ENCODE measurements around the gene EXOC2. TPM values are rescaled to one million over a fixed set of nuclear protein-coding genes. Genes with fewer than 3 reads are reported as not detected.
"Not testable (repeated sequence)": the region's sequence is repeated elsewhere in the genome, so short reads cannot be mapped to it uniquely, and the experiment has no call there.

EXOC2 gene
- polyA plus RNA-seq, 1 donor (not counting 4 experiments of a cell fraction or from before 2014, with no cell fraction given): 28.4 TPM

- no peak overlapping the region for H3K27ac ChIP-seq (ENCODE audit: control insufficient read depth, insufficient read depth, low read length)
- no peaks in the 10 kb centered on the region for H3K9me3 ChIP-seq (ENCODE audit: control insufficient read depth, low read depth, low read length)
- H3K4me1 ChIP-seq (ENCODE audit: control insufficient read depth, extremely low read depth, insufficient read depth, low read length): no peaks in the 10 kb centered on the region
- dilution Hi-C loops (cut with MboI; ENCODE audit: extremely low pct_ligation_motif_present, low sequenced_read_pairs): no loop called here
- H3K4me3 ChIP-seq (ENCODE audit: control insufficient read depth in 2 of 3, extremely low read depth in 1 of 3, insufficient read depth in 2 of 3, low read depth in 1 of 3, low read length in 3 of 3): no peak overlapping the region
- no peaks in the 10 kb centered on the region for H4K20me1 ChIP-seq (ENCODE audit: control insufficient read depth, extremely low read depth, insufficient read depth, low read length)
- peaks cover 5% of the 10 kb centered on the region in 2 experiments for H3K36me3 ChIP-seq (ENCODE audit: control insufficient read depth in 2 of 2, extremely low read depth in 1 of 2, insufficient read depth in 2 of 2, low read length in 2 of 2)
- H3K27me3 ChIP-seq (ENCODE audit: control insufficient read depth, extremely low read depth, insufficient read depth, low read length): no peaks in the 10 kb centered on the region
- no peak overlapping the region for H3K9ac ChIP-seq (ENCODE audit: control insufficient read depth, extremely low read depth, insufficient read depth, low read length)
- no peaks in the 10 kb centered on the region for H3K79me2 ChIP-seq (ENCODE audit: control insufficient read depth, insufficient read depth, low read length)
- DNase-seq (ENCODE audit: low read depth, low spot score) (no peak), FAIRE-seq (no peak)
- no peak overlapping the region for H2AFZ ChIP-seq (ENCODE audit: control insufficient read depth, low read length)
- H3K9me1 ChIP-seq (ENCODE audit: control insufficient read depth, extremely low read depth, insufficient read depth, low read length): no peaks in the 10 kb centered on the region
- TF ChIP-seq, protein P1, sequence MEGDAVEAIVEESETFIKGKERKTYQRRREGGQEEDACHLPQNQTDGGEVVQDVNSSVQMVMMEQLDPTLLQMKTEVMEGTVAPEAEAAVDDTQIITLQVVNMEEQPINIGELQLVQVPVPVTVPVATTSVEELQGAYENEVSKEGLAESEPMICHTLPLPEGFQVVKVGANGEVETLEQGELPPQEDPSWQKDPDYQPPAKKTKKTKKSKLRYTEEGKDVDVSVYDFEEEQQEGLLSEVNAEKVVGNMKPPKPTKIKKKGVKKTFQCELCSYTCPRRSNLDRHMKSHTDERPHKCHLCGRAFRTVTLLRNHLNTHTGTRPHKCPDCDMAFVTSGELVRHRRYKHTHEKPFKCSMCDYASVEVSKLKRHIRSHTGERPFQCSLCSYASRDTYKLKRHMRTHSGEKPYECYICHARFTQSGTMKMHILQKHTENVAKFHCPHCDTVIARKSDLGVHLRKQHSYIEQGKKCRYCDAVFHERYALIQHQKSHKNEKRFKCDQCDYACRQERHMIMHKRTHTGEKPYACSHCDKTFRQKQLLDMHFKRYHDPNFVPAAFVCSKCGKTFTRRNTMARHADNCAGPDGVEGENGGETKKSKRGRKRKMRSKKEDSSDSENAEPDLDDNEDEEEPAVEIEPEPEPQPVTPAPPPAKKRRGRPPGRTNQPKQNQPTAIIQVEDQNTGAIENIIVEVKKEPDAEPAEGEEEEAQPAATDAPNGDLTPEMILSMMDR (optimal IDR thresholded peaks at IDR 0.05 in 1 of 3, IDR thresholded peaks at IDR 0.05 in 1 of 3, conservative IDR thresholded peaks at IDR 0.05 in 1 of 3; ENCODE audit: extremely low read depth in 1 of 3, insufficient read depth in 2 of 3, low read length in 3 of 3): no peak
- TF ChIP-seq EZH2 (IDR thresholded peaks at IDR 0.05; ENCODE audit: low read length): no peak
- no peak overlapping the region for H3K4me2 ChIP-seq (ENCODE audit: control insufficient read depth, extremely low read depth, insufficient read depth, low read depth, low read length)
Measured at GRCh38 chr6:609905-610304, 83.0 kb downstream of the EXOC2 start.

DNA sequence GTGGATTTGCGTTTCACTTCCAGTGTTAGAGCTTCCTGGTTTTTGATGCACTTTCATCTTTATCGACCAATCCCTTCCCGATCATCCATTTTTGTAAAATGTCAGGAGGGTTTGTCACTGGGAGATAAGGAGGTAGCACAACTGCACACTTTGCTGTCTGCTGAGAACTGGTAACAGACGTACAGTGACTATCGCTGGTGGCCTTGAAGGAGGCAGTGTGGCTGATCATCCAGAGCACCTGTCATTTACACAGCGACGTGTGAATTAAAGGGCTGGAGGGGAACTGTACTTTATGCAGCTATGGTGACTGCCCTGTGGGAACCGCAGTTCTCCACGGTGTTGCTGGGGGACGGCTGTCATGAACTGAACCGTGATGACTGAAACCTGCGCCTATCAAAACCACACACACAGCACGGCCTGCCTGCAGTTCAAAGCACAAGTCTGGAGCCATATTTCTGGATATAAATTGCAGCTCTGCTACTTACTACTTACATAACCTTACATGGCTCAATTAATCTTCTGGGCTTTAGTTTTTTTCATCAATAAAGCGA lies 86.0 kb downstream of the EXOC2 start:
- dilution Hi-C loops (cut with MboI; ENCODE audit: extremely low pct_ligation_motif_present, low sequenced_read_pairs): no loop called here
- Histone ChIP-seq H3K27me3 (ENCODE audit: control insufficient read depth, extremely low read depth, insufficient read depth, low read length) (no peaks in the 10 kb centered on the region), H3K4me2 (ENCODE audit: control insufficient read depth, extremely low read depth, insufficient read depth, low read depth, low read length) (no peak overlapping the region), H3K79me2 (ENCODE audit: control insufficient read depth, insufficient read depth, low read length) (no peaks in the 10 kb centered on the region), H3K4me3 (ENCODE audit: control insufficient read depth in 2 of 3, extremely low read depth in 1 of 3, insufficient read depth in 2 of 3, low read depth in 1 of 3, low read length in 3 of 3) (no peak overlapping the region), H3K9me1 (ENCODE audit: control insufficient read depth, extremely low read depth, insufficient read depth, low read length) (no peaks in the 10 kb centered on the region), H3K4me1 (ENCODE audit: control insufficient read depth, extremely low read depth, insufficient read depth, low read length) (no peaks in the 10 kb centered on the region), H3K36me3 (ENCODE audit: control insufficient read depth in 2 of 2, extremely low read depth in 1 of 2, insufficient read depth in 2 of 2, low read length in 2 of 2) (peaks cover 2 to 8% of the 10 kb centered on the region in 2 experiments), H2AFZ (ENCODE audit: control insufficient read depth, low read length) (no peak overlapping the region), H3K27ac (ENCODE audit: control insufficient read depth, insufficient read depth, low read length) (no peak overlapping the region), H3K9me3 (ENCODE audit: control insufficient read depth, low read depth, low read length) (no peaks in the 10 kb centered on the region), H3K9ac (ENCODE audit: control insufficient read depth, extremely low read depth, insufficient read depth, low read length) (no peak overlapping the region), H4K20me1 (ENCODE audit: control insufficient read depth, extremely low read depth, insufficient read depth, low read length) (no peaks in the 10 kb centered on the region)
- no peak for TF ChIP-seq EZH2 (IDR thresholded peaks at IDR 0.05; ENCODE audit: low read length)
- TF ChIP-seq, protein P1 (optimal IDR thresholded peaks at IDR 0.05 in 1 of 3, IDR thresholded peaks at IDR 0.05 in 1 of 3, conservative IDR thresholded peaks at IDR 0.05 in 1 of 3; ENCODE audit: extremely low read depth in 1 of 3, insufficient read depth in 2 of 3, low read length in 3 of 3): no peak
- FAIRE-seq: no peak
- DNase-seq (ENCODE audit: low read depth, low spot score): no peak

DNA sequence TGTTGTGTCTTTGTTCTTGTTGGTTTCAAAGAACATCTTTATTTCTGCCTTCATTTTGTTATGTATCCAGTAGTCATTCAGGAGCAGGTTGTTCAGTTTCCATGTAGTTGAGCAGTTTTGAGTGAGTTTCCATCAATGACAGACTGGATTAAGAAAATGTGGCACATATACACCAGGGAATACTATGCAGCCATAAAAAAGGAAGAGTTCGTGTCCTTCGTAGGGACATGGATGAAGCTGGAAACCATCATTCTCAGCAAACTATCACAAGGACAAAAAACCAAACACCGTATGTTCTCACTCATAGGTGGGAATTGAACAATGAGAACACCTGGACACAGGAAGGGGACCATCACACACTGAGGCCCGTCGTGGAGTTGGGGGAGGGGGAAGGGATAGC lies 87.0 kb downstream of the EXOC2 start:
- H4K20me1 ChIP-seq (ENCODE audit: control insufficient read depth, extremely low read depth, insufficient read depth, low read length); H3K4me1 ChIP-seq (ENCODE audit: control insufficient read depth, extremely low read depth, insufficient read depth, low read length); H3K9me3 ChIP-seq (ENCODE audit: control insufficient read depth, low read depth, low read length); DNase-seq (ENCODE audit: low read depth, low spot score); H3K4me2 ChIP-seq (ENCODE audit: control insufficient read depth, extremely low read depth, insufficient read depth, low read depth, low read length); H3K9me1 ChIP-seq (ENCODE audit: control insufficient read depth, extremely low read depth, insufficient read depth, low read length); H3K27me3 ChIP-seq (ENCODE audit: control insufficient read depth, extremely low read depth, insufficient read depth, low read length); FAIRE-seq; H2AFZ ChIP-seq (ENCODE audit: control insufficient read depth, low read length); H3K4me3 ChIP-seq (ENCODE audit: control insufficient read depth in 2 of 3, extremely low read depth in 1 of 3, insufficient read depth in 2 of 3, low read depth in 1 of 3, low read length in 3 of 3); H3K9ac ChIP-seq (ENCODE audit: control insufficient read depth, extremely low read depth, insufficient read depth, low read length); H3K36me3 ChIP-seq (ENCODE audit: control insufficient read depth in 2 of 2, extremely low read depth in 1 of 2, insufficient read depth in 2 of 2, low read length in 2 of 2); H3K79me2 ChIP-seq (ENCODE audit: control insufficient read depth, insufficient read depth, low read length); H3K27ac ChIP-seq (ENCODE audit: control insufficient read depth, insufficient read depth, low read length); dilution Hi-C loops (cut with MboI; ENCODE audit: extremely low pct_ligation_motif_present, low sequenced_read_pairs): not testable (repeated sequence)

All from keratinocyte (primary cell).